HG03039 (cell line): ENCODE results near the gene CNTN1.
A peak's percentile ranks its signal among the peaks of the same experiment; 100 is the strongest.
"Not testable (repeated sequence)": the region's sequence is repeated elsewhere in the genome, so short reads cannot be mapped to it uniquely, and the experiment has no call there.

Source experiments
- ATAC-seq: cut with Tn5 transposase; IDR thresholded peaks from one replicate; pipeline ENCODE4 v1.9.1; 2021; ENCODE audit warnings: mild to moderate bottlenecking, moderate library complexity; ENCODE audit not compliant: unreplicated experiment

Gene CNTN1

GRCh38 chr12:40697566-40698259, 5.5 kb downstream of the CNTN1 start:
- ATAC-seq, result no peak

GRCh38 chr12:40701756-40702155, 9.5 kb downstream of the CNTN1 start:
- peak; percentile 83 for ATAC-seq

- no peak for ATAC-seq
Measured at GRCh38 chr12:40711121-40711520, 18.9 kb downstream of the CNTN1 start.

- ATAC-seq, result no peak
Measured at GRCh38 chr12:40714636-40715035, 22.4 kb downstream of the CNTN1 start.

- ATAC-seq, result no peak
Measured at GRCh38 chr12:40716037-40716436, 23.8 kb downstream of the CNTN1 start.

- no peak for ATAC-seq
Measured at GRCh38 chr12:40717576-40717975, 25.3 kb downstream of the CNTN1 start.

- no peak for ATAC-seq
Measured at GRCh38 chr12:40718878-40719372, 26.7 kb downstream of the CNTN1 start.

- ATAC-seq, result no peak
Measured at GRCh38 chr12:40723001-40723400, 30.8 kb downstream of the CNTN1 start.

- no peak for ATAC-seq
Measured at GRCh38 chr12:40726366-40726765, 34.1 kb downstream of the CNTN1 start.

- ATAC-seq, result no peak
Measured at GRCh38 chr12:40727774-40728483, 35.7 kb downstream of the CNTN1 start.

- ATAC-seq, result no peak
Measured at GRCh38 chr12:40730281-40730680, 38.0 kb downstream of the CNTN1 start.

GRCh38 chr12:40733871-40734270, 41.6 kb downstream of the CNTN1 start:
- no peak for ATAC-seq

GRCh38 chr12:40734276-40734675, 42.0 kb downstream of the CNTN1 start:
- ATAC-seq, result no peak

- no peak for ATAC-seq
Measured at GRCh38 chr12:40735551-40736230, 43.5 kb downstream of the CNTN1 start.

GRCh38 chr12:40737416-40737815, 45.2 kb downstream of the CNTN1 start:
- ATAC-seq, result not testable (repeated sequence)

GRCh38 chr12:40738856-40739255, 46.6 kb downstream of the CNTN1 start:
- no peak for ATAC-seq

GRCh38 chr12:40742041-40742440, 49.8 kb downstream of the CNTN1 start:
- ATAC-seq, result no peak

- ATAC-seq, result no peak
Measured at GRCh38 chr12:40745386-40745785, 53.1 kb downstream of the CNTN1 start.

GRCh38 chr12:40749863-40750262, 57.6 kb downstream of the CNTN1 start:
- no peak for ATAC-seq

- no peak for ATAC-seq
Measured at GRCh38 chr12:40752011-40752410, 59.8 kb downstream of the CNTN1 start.

- ATAC-seq, result no peak
Measured at GRCh38 chr12:40760821-40761220, 68.6 kb downstream of the CNTN1 start.

- no peak for ATAC-seq
Measured at GRCh38 chr12:40762072-40762471, 69.8 kb downstream of the CNTN1 start.
